Measurements from ENCODE around the gene PITPNB.

Gene PITPNB

DNA sequence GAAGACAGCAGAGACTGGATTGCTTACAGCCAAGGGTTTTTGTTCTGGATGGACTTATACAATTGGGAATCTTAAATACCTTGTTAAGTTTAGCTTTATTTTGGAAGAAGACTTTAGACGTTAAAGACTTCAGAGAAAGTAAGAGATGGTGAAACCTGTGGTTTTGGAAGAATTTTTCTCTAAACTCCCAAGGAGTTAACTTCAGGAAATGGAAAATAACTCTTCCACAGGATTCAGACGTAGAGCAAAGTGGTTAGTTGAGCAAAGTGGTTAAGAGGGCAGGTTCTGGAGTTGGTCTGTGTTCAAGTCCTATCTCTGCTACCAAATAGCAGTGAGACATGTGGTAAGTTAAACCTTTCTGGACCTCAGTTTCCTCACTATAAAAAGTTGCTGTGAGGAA lies 12.8 kb downstream of the PITPNB start:
- no peak overlapping the region for H3K4me3 ChIP-seq (ENCODE audit: low read length)
- TF ChIP-seq, protein P1, sequence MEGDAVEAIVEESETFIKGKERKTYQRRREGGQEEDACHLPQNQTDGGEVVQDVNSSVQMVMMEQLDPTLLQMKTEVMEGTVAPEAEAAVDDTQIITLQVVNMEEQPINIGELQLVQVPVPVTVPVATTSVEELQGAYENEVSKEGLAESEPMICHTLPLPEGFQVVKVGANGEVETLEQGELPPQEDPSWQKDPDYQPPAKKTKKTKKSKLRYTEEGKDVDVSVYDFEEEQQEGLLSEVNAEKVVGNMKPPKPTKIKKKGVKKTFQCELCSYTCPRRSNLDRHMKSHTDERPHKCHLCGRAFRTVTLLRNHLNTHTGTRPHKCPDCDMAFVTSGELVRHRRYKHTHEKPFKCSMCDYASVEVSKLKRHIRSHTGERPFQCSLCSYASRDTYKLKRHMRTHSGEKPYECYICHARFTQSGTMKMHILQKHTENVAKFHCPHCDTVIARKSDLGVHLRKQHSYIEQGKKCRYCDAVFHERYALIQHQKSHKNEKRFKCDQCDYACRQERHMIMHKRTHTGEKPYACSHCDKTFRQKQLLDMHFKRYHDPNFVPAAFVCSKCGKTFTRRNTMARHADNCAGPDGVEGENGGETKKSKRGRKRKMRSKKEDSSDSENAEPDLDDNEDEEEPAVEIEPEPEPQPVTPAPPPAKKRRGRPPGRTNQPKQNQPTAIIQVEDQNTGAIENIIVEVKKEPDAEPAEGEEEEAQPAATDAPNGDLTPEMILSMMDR (IDR thresholded peaks at IDR 0.05; ENCODE audit: insufficient read depth, low read depth, low read length, missing control alignments): no peak
- no peak for DNase-seq (ENCODE audit: low read depth)

DNA sequence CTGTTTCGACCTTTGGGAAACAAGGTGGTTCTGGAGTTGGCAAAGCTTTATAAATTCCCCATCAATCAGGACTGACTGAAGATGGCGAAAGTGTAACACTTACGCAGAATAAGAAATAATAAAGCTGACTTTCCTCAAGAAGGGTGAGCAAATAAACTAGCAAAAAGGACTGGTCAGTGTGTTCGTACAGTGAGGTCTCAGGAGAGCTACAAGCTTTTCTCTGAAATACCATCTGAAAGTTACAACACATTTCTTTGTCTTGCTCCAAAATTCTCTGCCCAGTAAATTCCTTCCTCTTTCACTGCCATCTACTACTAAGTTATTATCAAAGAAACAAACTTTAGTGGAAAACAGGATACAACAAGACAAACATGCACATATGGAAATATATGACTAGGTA lies 13.4 kb downstream of the PITPNB start:
- TF ChIP-seq, protein P1 (IDR thresholded peaks at IDR 0.05; ENCODE audit: insufficient read depth, low read depth, low read length, missing control alignments): no peak
- H3K4me3 ChIP-seq (ENCODE audit: low read length): no peak overlapping the region
- DNase-seq (ENCODE audit: low read depth): no peak

DNA sequence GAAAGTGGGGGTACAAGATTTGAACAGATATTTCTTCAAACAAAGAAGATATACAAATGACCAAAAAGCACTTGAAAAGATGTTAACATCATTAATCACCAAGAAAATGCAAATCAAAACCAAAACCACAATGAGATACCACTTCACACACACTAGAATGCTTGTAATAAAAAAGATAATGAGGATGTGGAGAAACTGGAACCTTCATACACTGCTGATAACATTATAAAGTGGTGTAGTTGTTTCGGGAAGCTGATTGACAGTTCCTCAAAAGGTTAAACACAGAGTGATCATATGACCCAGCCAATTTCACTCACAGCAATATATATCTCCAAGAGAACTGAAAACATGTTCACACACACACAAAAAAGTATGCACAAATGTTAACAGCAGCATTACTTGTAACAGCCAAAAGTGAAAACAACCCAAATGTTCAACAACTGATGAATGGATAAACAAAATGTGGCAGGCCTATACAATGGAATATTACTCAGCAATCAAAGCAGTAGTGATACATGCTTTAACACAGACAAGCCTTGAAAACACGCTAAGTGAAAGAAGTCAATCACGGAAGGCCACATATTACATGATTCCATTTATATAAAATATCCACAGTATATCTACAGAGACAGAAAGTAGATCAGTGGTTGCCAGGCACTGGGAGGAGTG lies 15.1 kb downstream of the PITPNB start:
- DNase-seq (ENCODE audit: low read depth): no peak
- no peak overlapping the region for H3K4me3 ChIP-seq (ENCODE audit: low read length)
- TF ChIP-seq, protein P1 (IDR thresholded peaks at IDR 0.05; ENCODE audit: insufficient read depth, low read depth, low read length, missing control alignments): no peak

DNA sequence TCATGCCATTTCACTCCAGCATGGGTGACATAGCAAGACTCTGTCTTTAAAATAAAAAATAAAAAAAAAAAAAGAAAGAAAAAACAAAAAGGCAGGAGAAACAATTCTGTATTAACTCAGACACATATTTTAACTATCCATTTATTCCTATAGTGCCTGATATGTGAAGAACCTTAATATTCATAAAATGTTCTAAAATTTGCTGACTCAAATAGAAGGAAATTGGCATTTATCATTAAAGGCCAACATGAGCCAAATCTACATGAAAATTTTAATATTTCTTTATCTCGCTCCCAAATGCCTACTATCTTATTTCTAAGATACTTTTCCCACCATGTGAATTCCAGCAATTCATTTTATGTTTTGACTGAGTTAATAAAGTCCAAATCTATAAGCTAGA lies 18.9 kb downstream of the PITPNB start:
- TF ChIP-seq, protein P1 (IDR thresholded peaks at IDR 0.05; ENCODE audit: insufficient read depth, low read depth, low read length, missing control alignments): no peak
- no peak overlapping the region for H3K4me3 ChIP-seq (ENCODE audit: low read length)
- DNase-seq (ENCODE audit: low read depth): no peak

DNA sequence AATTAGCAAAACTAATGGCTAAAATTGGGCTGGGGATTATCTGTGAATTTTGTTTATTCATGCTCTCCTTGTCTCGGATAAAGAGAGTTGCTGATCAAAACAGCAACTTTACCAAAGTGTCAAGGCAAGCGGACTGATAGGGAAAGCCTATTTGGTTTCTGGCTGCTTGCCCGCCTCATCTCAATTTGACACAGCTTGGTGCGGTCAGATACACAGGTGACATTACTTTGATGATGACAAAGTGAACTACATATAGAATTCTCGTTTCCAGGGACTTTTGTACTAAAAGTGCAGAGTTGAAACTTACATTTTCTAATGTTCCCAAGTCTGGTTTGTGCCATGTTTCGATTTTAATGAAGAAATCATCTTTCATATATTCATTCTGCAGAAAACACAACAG lies 22.8 kb downstream of the PITPNB start:
- DNase-seq (ENCODE audit: low read depth): no peak
- TF ChIP-seq, protein P1 (IDR thresholded peaks at IDR 0.05; ENCODE audit: insufficient read depth, low read depth, low read length, missing control alignments): no peak
- no peak overlapping the region for H3K4me3 ChIP-seq (ENCODE audit: low read length)

DNA sequence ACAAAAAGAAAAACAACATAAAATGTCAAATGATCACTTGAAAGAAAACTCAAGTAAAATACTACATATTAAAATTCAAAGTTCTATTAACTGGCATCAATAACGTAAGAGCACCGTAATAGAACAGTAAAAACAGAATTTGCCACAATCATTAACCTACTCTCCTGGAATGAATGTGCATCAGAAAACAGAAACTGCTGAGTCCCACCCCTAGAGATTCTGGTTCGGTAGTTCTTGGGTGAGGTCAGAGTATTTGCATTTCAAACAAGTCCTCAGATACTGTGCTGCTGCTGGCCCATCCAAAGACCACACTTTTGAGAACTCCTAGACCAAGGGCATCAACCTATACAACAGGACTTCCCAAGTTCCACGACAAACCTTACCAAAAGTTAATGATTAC lies 23.5 kb downstream of the PITPNB start:
- H3K4me3 ChIP-seq (ENCODE audit: low read length): no peak overlapping the region
- no peak for DNase-seq (ENCODE audit: low read depth)
- TF ChIP-seq, protein P1 (IDR thresholded peaks at IDR 0.05; ENCODE audit: insufficient read depth, low read depth, low read length, missing control alignments): no peak

DNA sequence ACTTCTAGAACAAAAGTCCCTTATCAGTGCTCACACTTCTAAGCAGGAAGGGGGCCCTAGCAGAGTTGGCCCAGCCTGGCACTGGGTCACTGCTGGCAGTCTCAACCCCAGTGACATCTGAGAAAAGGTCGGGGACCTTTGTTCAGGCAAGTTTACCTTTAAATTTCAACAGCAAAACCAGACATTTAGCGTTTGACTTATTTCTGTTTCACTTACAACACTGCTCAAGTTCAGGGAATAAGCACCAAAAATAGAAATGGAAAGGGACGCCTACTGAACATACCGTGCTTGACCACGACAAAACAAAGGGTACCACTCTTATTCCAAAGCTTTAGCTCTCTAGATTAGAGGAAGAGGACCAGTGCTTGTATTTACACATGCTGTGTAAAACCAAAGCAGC lies 26.2 kb downstream of the PITPNB start:
- TF ChIP-seq, protein P1 (IDR thresholded peaks at IDR 0.05; ENCODE audit: insufficient read depth, low read depth, low read length, missing control alignments): no peak
- no peak for DNase-seq (ENCODE audit: low read depth)

More for the DNA sequence above, 26.2 kb downstream of the PITPNB start:
- H3K4me3 ChIP-seq (ENCODE audit: low read length): no peak overlapping the region

All from epithelial cell of esophagus (primary cell).